ENCODE data around the gene ST6GALNAC3. TPM values are rescaled to one million over a fixed set of nuclear protein-coding genes. Genes with fewer than 3 reads are reported as not detected.

Gene ST6GALNAC3
- total RNA-seq, 1 donor from 2014 or later = 4.7 TPM

DNA sequence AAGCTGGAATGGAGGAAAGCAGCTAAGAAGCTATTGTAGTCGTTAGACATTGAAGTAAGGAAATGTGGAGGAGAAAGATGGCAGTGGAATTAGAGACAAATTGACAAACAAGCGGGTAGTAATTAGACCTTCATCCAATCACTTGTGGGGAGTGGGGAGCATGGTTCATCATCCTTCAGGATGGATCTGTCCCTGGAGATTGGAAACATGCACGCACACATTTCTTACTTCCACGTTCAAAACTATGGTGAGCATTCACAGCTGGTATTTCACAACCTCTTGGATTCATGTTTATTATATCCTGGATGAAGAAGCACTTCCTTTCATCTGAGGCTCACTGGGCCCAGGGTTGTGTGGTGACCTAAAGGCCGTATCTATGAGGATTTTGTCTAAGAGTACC, 188.1 kb downstream of the ST6GALNAC3 start:
- TF ChIP-seq, protein P1, sequence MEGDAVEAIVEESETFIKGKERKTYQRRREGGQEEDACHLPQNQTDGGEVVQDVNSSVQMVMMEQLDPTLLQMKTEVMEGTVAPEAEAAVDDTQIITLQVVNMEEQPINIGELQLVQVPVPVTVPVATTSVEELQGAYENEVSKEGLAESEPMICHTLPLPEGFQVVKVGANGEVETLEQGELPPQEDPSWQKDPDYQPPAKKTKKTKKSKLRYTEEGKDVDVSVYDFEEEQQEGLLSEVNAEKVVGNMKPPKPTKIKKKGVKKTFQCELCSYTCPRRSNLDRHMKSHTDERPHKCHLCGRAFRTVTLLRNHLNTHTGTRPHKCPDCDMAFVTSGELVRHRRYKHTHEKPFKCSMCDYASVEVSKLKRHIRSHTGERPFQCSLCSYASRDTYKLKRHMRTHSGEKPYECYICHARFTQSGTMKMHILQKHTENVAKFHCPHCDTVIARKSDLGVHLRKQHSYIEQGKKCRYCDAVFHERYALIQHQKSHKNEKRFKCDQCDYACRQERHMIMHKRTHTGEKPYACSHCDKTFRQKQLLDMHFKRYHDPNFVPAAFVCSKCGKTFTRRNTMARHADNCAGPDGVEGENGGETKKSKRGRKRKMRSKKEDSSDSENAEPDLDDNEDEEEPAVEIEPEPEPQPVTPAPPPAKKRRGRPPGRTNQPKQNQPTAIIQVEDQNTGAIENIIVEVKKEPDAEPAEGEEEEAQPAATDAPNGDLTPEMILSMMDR (IDR thresholded peaks at IDR 0.05) = no peak
- H3K36me3 Mint-ChIP-seq (ENCODE audit: low read depth) = no peaks in the 10 kb centered on the region
- no peak overlapping the region for H3K27ac Mint-ChIP-seq (ENCODE audit: unreplicated experiment)
- H3K9me3 Mint-ChIP-seq (ENCODE audit: low read depth) = no peaks in the 10 kb centered on the region
- H3K27me3 Mint-ChIP-seq (ENCODE audit: low read depth) = no peaks in the 10 kb centered on the region
- H3K4me3 Mint-ChIP-seq (ENCODE audit: unreplicated experiment) = no peak overlapping the region
- no peak for DNase-seq (ENCODE audit: low spot score)
- peaks cover 11% of the 10 kb centered on the region for H3K4me1 Mint-ChIP-seq (ENCODE audit: low read depth)

DNA sequence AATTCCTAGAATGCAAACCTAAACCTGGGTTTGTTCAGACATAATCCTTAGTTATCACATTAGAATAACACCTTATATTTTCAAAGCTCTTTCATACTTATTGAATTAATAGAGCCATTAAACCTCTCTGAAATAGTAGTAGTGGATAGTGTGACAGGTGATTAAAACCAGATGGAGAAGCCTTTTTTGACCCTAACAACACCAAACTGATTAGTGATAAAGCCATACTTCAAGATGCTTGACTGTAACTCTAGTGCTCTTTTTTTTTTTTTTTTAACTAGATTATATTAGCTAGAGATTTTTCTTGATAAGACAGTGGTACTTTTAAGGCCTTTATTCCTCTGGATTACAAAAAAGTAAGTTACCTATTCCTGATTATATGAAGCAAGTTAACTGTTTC, 190.1 kb downstream of the ST6GALNAC3 start:
- H3K4me3 Mint-ChIP-seq (ENCODE audit: unreplicated experiment) = no peak overlapping the region
- no peaks in the 10 kb centered on the region for H3K27me3 Mint-ChIP-seq (ENCODE audit: low read depth)
- no peak overlapping the region for H3K27ac Mint-ChIP-seq (ENCODE audit: unreplicated experiment)
- DNase-seq (ENCODE audit: low spot score) = no peak
- TF ChIP-seq, protein P1 (IDR thresholded peaks at IDR 0.05) = no peak
- H3K4me1 Mint-ChIP-seq (ENCODE audit: low read depth) = peaks cover 22% of the 10 kb centered on the region
- no peaks in the 10 kb centered on the region for H3K36me3 Mint-ChIP-seq (ENCODE audit: low read depth)
- no peaks in the 10 kb centered on the region for H3K9me3 Mint-ChIP-seq (ENCODE audit: low read depth)

DNA sequence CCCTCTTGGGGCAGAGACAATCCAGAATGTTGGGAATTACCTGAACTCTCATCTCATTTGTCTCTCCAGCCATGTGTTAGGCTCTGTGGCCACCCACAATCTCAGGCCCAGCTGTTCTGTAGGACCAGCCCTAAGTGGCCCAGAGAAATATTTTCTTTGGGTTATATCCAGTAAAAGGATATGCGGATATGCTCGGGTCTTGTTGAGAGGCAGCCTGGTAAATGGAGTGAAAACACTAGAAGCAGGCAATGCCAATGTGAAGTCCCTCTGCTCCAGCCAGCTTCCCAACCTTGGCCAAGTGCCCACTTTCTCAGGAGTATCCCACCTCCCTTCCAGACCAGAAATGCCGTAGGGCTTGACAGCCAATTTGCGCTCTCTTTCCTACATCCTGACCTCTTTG, 192.2 kb downstream of the ST6GALNAC3 start:
- TF ChIP-seq, protein P1 (IDR thresholded peaks at IDR 0.05) = no peak
- DNase-seq (ENCODE audit: low spot score) = no peak
- Mint-ChIP-seq H3K9me3 (ENCODE audit: low read depth) (no peaks in the 10 kb centered on the region), H3K36me3 (ENCODE audit: low read depth) (no peaks in the 10 kb centered on the region), H3K27me3 (ENCODE audit: low read depth) (no peaks in the 10 kb centered on the region), H3K4me1 (ENCODE audit: low read depth) (peaks cover 24% of the 10 kb centered on the region), H3K27ac (ENCODE audit: unreplicated experiment) (no peak overlapping the region), H3K4me3 (ENCODE audit: unreplicated experiment) (no peak overlapping the region)

DNA sequence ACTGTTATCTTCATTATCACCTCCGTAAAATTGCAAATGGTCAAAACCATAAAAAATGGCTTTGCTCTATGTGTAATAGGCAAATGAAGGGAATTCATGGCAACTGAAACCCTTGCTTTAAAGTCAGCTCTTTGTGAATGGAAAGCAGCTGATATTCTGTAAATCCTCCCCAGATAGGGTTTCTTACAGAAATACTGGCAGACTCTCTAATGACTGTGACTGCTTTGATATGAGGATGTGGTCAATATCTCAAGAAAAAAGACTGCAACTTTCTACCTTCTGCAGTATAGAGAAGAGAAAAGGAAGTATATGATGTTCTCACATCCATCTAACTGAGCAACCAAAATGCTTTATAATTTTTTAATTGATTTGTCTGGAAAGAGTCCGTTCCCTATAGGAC, 193.1 kb downstream of the ST6GALNAC3 start:
- H3K36me3 Mint-ChIP-seq (ENCODE audit: low read depth) = no peaks in the 10 kb centered on the region
- TF ChIP-seq, protein P1 (IDR thresholded peaks at IDR 0.05) = no peak
- no peaks in the 10 kb centered on the region for H3K9me3 Mint-ChIP-seq (ENCODE audit: low read depth)
- no peaks in the 10 kb centered on the region for H3K27me3 Mint-ChIP-seq (ENCODE audit: low read depth)
- no peak overlapping the region for H3K4me3 Mint-ChIP-seq (ENCODE audit: unreplicated experiment)
- peaks cover 24% of the 10 kb centered on the region for H3K4me1 Mint-ChIP-seq (ENCODE audit: low read depth)
- no peak for DNase-seq (ENCODE audit: low spot score)
- H3K27ac Mint-ChIP-seq (ENCODE audit: unreplicated experiment) = no peak overlapping the region

DNA sequence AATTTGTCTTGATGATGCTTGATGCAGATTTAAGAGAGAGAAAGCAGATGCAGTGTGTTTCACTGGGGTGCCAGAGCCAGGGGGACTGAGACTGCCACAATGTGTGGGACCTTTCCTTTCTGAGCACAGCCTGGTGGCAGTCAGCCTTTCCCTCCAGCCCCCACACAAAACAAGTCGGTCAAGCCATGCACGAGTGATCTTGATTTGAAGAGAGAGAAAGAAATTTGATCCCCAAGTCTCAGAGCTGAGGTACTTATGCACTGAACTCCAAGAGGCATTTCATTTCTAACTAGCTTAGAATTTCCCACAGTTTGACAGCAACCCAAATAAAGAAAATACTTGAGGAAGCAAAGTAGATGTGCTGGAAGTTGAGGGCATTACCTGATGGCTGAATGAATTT, 193.8 kb downstream of the ST6GALNAC3 start:
- no peaks in the 10 kb centered on the region for H3K27me3 Mint-ChIP-seq (ENCODE audit: low read depth)
- TF ChIP-seq, protein P1 (IDR thresholded peaks at IDR 0.05) = no peak
- no peak overlapping the region for H3K27ac Mint-ChIP-seq (ENCODE audit: unreplicated experiment)
- H3K4me1 Mint-ChIP-seq (ENCODE audit: low read depth) = peaks cover 24% of the 10 kb centered on the region
- no peak overlapping the region for H3K4me3 Mint-ChIP-seq (ENCODE audit: unreplicated experiment)
- H3K9me3 Mint-ChIP-seq (ENCODE audit: low read depth) = no peaks in the 10 kb centered on the region
- no peak for DNase-seq (ENCODE audit: low spot score)
- H3K36me3 Mint-ChIP-seq (ENCODE audit: low read depth) = no peaks in the 10 kb centered on the region
